ENCODE data around the gene TBX18. TPM values are rescaled to one million over a fixed set of nuclear protein-coding genes. Genes with fewer than 3 reads are reported as not detected.

The TBX18 gene
- total RNA-seq, 2 experiments from 2014 or later: not detected

GRCh38 chr6:84788689-84789088 is 24.3 kb upstream of the TBX18 start:
- Histone ChIP-seq H3K4me1 (ENCODE audit: insufficient read depth, low read length, poor library complexity, severe bottlenecking) (no peaks in the 10 kb centered on the region), H3K4me3 (ENCODE audit: low read depth, low read length, poor library complexity, severe bottlenecking) (no peak overlapping the region), H3K4me2 (ENCODE audit: low read length) (no peak overlapping the region), H4K20me1 (ENCODE audit: insufficient read depth, low read length) (no peaks in the 10 kb centered on the region), H2AFZ (ENCODE audit: low read length) (no peak overlapping the region), H3K36me3 (ENCODE audit: insufficient read depth, low read length) (no peaks in the 10 kb centered on the region), H3K27ac (ENCODE audit: low read depth, low read length, poor library complexity, severe bottlenecking) (no peak overlapping the region), H3K9me3 (ENCODE audit: low read length) (no peaks in the 10 kb centered on the region), H3K9me2 (ENCODE audit: insufficient read depth, low read length) (no peaks in the 10 kb centered on the region), H3K79me2 (ENCODE audit: insufficient read depth, low read depth, low read length) (no peaks in the 10 kb centered on the region)
- TF ChIP-seq EZH2phosphoT487 (IDR thresholded peaks at IDR 0.05; ENCODE audit: borderline replicate concordance, low read depth, low read length) (no peak), CTCF (conservative IDR thresholded peaks at IDR 0.05; ENCODE audit: low read length) (no peak)
- POLR2A ChIA-PET: no interaction called here
- no TSS peak for BruUV-seq (replicated peaks)
- intact Hi-C loops (cut with micrococcal nuclease; ENCODE audit: unreplicated experiment): no loop called here
- no peak for DNase-seq (ENCODE audit: low spot score)
- CTCF ChIA-PET (ENCODE audit: unreplicated experiment): no interaction called here

- no peaks in the 10 kb centered on the region for H3K9me2 ChIP-seq (ENCODE audit: insufficient read depth, low read length)
- H4K20me1 ChIP-seq (ENCODE audit: insufficient read depth, low read length): no peaks in the 10 kb centered on the region
- no peaks in the 10 kb centered on the region for H3K9me3 ChIP-seq (ENCODE audit: low read length)
- BruUV-seq (replicated peaks): no TSS peak
- ChIA-PET POLR2A (no interaction called here), CTCF (ENCODE audit: unreplicated experiment) (no interaction called here)
- DNase-seq (ENCODE audit: low spot score): no peak
- H2AFZ ChIP-seq (ENCODE audit: low read length): no peak overlapping the region
- intact Hi-C loops (cut with micrococcal nuclease; ENCODE audit: unreplicated experiment): no loop called here
- H3K4me3 ChIP-seq (ENCODE audit: low read depth, low read length, poor library complexity, severe bottlenecking): no peak overlapping the region
- H3K36me3 ChIP-seq (ENCODE audit: insufficient read depth, low read length): no peaks in the 10 kb centered on the region
- H3K27ac ChIP-seq (ENCODE audit: low read depth, low read length, poor library complexity, severe bottlenecking): no peak overlapping the region
- no peaks in the 10 kb centered on the region for H3K4me1 ChIP-seq (ENCODE audit: insufficient read depth, low read length, poor library complexity, severe bottlenecking)
- H3K4me2 ChIP-seq (ENCODE audit: low read length): no peak overlapping the region
- no peak for TF ChIP-seq CTCF (conservative IDR thresholded peaks at IDR 0.05; ENCODE audit: low read length)
- TF ChIP-seq EZH2phosphoT487 (IDR thresholded peaks at IDR 0.05; ENCODE audit: borderline replicate concordance, low read depth, low read length): no peak
- H3K79me2 ChIP-seq (ENCODE audit: insufficient read depth, low read depth, low read length): no peaks in the 10 kb centered on the region
Observed at GRCh38 chr6:84785671-84786070, 21.3 kb upstream of the TBX18 start.

- no peak for DNase-seq (ENCODE audit: low spot score)
- no TSS peak for BruUV-seq (replicated peaks)
- Histone ChIP-seq H3K9me2 (ENCODE audit: insufficient read depth, low read length) (no peaks in the 10 kb centered on the region), H3K36me3 (ENCODE audit: insufficient read depth, low read length) (no peaks in the 10 kb centered on the region), H3K4me3 (ENCODE audit: low read depth, low read length, poor library complexity, severe bottlenecking) (no peak overlapping the region), H3K9me3 (ENCODE audit: low read length) (no peaks in the 10 kb centered on the region), H3K79me2 (ENCODE audit: insufficient read depth, low read depth, low read length) (no peaks in the 10 kb centered on the region), H3K4me2 (ENCODE audit: low read length) (no peak overlapping the region), H3K4me1 (ENCODE audit: insufficient read depth, low read length, poor library complexity, severe bottlenecking) (no peaks in the 10 kb centered on the region), H2AFZ (ENCODE audit: low read length) (no peak overlapping the region), H3K27ac (ENCODE audit: low read depth, low read length, poor library complexity, severe bottlenecking) (no peak overlapping the region), H4K20me1 (ENCODE audit: insufficient read depth, low read length) (no peaks in the 10 kb centered on the region)
- ChIA-PET POLR2A (no interaction called here), CTCF (ENCODE audit: unreplicated experiment) (no interaction called here)
- TF ChIP-seq CTCF (conservative IDR thresholded peaks at IDR 0.05; ENCODE audit: low read length): no peak
- TF ChIP-seq EZH2phosphoT487 (IDR thresholded peaks at IDR 0.05; ENCODE audit: borderline replicate concordance, low read depth, low read length): no peak
- intact Hi-C loops (cut with micrococcal nuclease; ENCODE audit: unreplicated experiment): no loop called here
Observed at GRCh38 chr6:84779917-84780316, 15.5 kb upstream of the TBX18 start.
